GM13977 (cell line): ENCODE data around the gene UTS2R.

Experiments
- DNase-seq: peaks from one replicate; pipeline ENCODE4 v3.0.0; 2012; ENCODE audit warnings: low spot score
- CTCF ChIP-seq: IDR thresholded peaks from 2 replicates; pipeline ENCODE4 v1.5.1; 2012; ENCODE audit warnings: mild to moderate bottlenecking, control low read depth; ENCODE audit not compliant: insufficient read depth; ENCODE audit errors: extremely low read depth, missing control alignments
- in situ Hi-C: fragments of 300-500 bp; cut with MboI; formaldehyde crosslinking; loops from one replicate; pipeline ENCODE4 v1.12.0; 2022; ENCODE audit warnings: low sequenced_read_pairs, low pct_unique_long_range_greater_than_20kb, mixed read lengths, inconsistent platforms; ENCODE audit not compliant: unreplicated experiment

Gene UTS2R

DNA sequence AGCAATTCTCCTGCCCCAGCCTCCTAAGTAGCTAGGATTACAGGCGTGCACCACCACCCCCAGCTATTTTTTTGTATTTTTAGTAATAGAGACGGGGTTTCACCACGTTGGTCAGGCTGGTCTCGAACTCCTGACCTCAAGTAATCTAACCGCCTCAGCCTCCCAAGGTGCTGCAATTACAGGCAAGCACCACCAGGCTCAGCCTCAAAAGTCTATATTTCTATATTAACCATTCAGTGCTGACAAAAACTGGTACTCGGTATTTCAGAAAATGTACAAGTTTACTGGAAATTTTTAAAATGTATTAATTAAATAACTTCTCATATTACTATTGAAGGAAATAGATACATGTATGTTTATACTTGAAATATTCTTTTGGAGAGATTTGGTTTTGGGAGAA, 45.2 kb downstream of the UTS2R start:
- no peak for DNase-seq
- TF ChIP-seq CTCF = no peak
- in situ Hi-C loops = no loop called here

DNA sequence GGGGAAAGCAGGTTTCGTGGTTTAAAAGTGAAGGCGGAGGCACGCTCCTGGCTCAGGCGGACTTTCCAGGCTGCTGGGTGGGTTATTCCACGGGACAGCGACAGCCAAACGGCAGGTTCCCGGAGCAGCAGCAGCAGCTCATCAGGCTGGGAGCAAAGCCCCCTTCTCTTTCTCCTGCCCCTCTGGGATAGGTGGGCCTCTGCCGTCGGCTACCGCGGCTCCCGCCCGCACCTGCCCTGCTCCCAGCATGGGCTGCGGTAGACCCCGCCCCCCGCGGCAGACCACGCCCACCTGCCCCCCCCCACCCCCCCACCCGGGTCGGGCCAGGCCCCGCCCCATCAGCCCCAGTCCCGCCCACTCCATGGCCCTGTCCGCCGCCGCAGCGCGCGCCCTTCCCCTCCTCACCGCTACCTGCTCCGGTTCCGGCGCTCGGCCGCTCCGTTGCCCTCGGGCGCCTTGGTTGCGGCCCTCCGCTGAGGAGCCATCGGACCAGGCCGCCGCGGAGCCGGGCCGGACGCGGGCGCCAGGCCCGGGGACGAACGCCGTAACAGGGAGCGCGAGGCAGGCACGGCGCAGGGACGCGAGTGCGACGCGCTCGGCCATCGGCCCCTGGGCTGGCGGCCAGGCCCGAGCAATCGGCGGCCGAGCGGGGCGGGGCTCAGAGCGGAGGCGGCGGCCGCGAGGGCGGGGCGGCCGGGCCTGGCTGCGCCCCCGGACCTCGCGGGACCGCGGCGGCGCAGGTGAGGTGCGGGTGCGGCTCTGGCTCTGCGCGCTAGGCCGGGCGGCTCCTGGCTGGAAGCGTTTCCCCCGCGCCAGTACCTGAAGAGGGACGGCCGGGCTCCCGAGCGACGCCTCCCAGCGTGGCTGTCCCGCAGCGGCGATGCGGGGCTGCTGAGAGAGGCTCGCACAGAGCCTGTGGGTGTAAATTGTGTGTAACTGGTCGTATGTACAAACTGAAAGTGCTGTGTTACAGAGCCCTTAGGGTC, 46.7 kb downstream of the UTS2R start, which contains the start of the genes HEXD and OGFOD3:
Gene HEXD (plus strand): TSS at position 347 of the 986 bp plus-strand sequence. CDS start 1,453 bp downstream, outside the sequence.
Gene OGFOD3 (minus strand): TSS at position 586 of the 986 bp plus-strand sequence. CDS start 101 bp downstream, at position 485.
- TF ChIP-seq CTCF = no peak
- peak; percentile 99 for DNase-seq
- in situ Hi-C loops = no loop called here

- no peak for DNase-seq
Observed at GRCh38 chr17:82419540-82419939, 48.0 kb downstream of the UTS2R start.

GRCh38 chr17:82424001-82424862, 52.7 kb downstream of the UTS2R start:
- in situ Hi-C loops = no loop called here
- DNase-seq = peak; percentile 71
- TF ChIP-seq CTCF = peak; percentile 78

More at GRCh38 chr17:82419540-82419939, 48.0 kb downstream of the UTS2R start:
- no peak for TF ChIP-seq CTCF
- in situ Hi-C loops = no loop called here

GRCh38 chr17:82424863-82425159, 53.2 kb downstream of the UTS2R start:
- DNase-seq = no peak
- TF ChIP-seq CTCF = no peak
- in situ Hi-C loops = no loop called here
